H1 (cell line): ENCODE data around the gene TMED4. TPM values are rescaled to one million over a fixed set of nuclear protein-coding genes. Genes with fewer than 3 reads are reported as not detected.

Source experiments
- CHD7 ChIP-seq: fragments of 300-600 bp; sonication (generic); IDR thresholded peaks from 2 replicates; pipeline ENCODE4 v1.7.1; 2012; ENCODE audit warnings: low read length, moderate library complexity, mild to moderate bottlenecking, inconsistent platforms; ENCODE audit not compliant: insufficient replicate concordance
- polyA plus RNA-seq, 7 experiments: library from polyadenylated mRNA; depleted of rRNA in 3 of 7; stranded (reverse) in 5 of 7; unstranded in 2 of 7; fragments of >200 nt in 5 of 7; fragments of 200-250 nt in 2 of 7; gene quantifications; 1 replicate in 5 of 7; 2 replicates in 1 of 7; 4 replicates in 1 of 7; pipeline versions ENCODE4 v1.2.1 to v1.2.3, GENCODE V29; 2011 to 2013; ENCODE audit warnings: missing spikeins in 2 of 7, mixed read lengths in 2 of 7
- total RNA-seq: library from RNA; stranded (reverse); fragmentation: NEBNext Ultra II Directional; extraction: Animal tissue kit (Norgen Biotek cat#: 25700); gene quantifications from 2 replicates; pipeline ENCODE4 v1.2.1, GENCODE V29; 2021
- TF ChIP-seq, protein P1 (sequence below), 3 experiments: IDR thresholded peaks; 1 replicate in 2 of 3; 2 replicates in 1 of 3; pipeline versions ENCODE4 v1.5.1 to v1.6.1; 2011; ENCODE audit warnings: low read length in 3 of 3, mild to moderate bottlenecking in 3 of 3, inconsistent platforms in 2 of 3, low read depth in 1 of 3, moderate library complexity in 1 of 3; ENCODE audit not compliant: insufficient read depth in 1 of 3; ENCODE audit errors: control extremely low read depth in 1 of 3

The TMED4 gene
- total and polyA plus RNA-seq, 2 of the 8 experiments (the other 6 are each of a cell fraction or from before 2014, with no cell fraction given): 44.9 to 76.7 TPM

GRCh38 chr7:44583146-44583865 lies 1.3 kb upstream of the TMED4 start (continued):
- no peak for TF ChIP-seq CHD7
- TF ChIP-seq, protein P1, sequence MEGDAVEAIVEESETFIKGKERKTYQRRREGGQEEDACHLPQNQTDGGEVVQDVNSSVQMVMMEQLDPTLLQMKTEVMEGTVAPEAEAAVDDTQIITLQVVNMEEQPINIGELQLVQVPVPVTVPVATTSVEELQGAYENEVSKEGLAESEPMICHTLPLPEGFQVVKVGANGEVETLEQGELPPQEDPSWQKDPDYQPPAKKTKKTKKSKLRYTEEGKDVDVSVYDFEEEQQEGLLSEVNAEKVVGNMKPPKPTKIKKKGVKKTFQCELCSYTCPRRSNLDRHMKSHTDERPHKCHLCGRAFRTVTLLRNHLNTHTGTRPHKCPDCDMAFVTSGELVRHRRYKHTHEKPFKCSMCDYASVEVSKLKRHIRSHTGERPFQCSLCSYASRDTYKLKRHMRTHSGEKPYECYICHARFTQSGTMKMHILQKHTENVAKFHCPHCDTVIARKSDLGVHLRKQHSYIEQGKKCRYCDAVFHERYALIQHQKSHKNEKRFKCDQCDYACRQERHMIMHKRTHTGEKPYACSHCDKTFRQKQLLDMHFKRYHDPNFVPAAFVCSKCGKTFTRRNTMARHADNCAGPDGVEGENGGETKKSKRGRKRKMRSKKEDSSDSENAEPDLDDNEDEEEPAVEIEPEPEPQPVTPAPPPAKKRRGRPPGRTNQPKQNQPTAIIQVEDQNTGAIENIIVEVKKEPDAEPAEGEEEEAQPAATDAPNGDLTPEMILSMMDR (IDR thresholded peaks at IDR 0.05; ENCODE audit: control extremely low read depth in 1 of 3, insufficient read depth in 1 of 3, low read depth in 1 of 3, low read length in 3 of 3): no peak
